ENCODE measurements around the gene IL1RAP.
"Not testable (repeated sequence)": the region's sequence is repeated elsewhere in the genome, so short reads cannot be mapped to it uniquely, and the experiment has no call there.

The IL1RAP gene

GRCh38 chr3:190513409-190514370 lies at the start of gene IL1RAP:
IL1RAP (plus strand) TSS chr3:190514085; CDS start chr3:190564290, 50,205 bp downstream.
- Mint-ChIP-seq H3K27me3 (no peaks in the 10 kb centered on the region), H3K4me1 (peaks cover 46% of the 10 kb centered on the region), H3K27ac (peak within 1 kb of the TSS; percentile 87 to 88), H3K4me3 (peak within 1 kb of the TSS; percentile 88 to 93), H3K9me3 (peaks cover 0 to 6% of the 10 kb centered on the region in 2 donors)
- DNase-seq, result peak; percentile 84 to 85
- peak; percentile 93 for ATAC-seq

GRCh38 chr3:190467922-190468321 lies 46.0 kb upstream of the IL1RAP start:
- no peak overlapping the region for H3K4me3 Mint-ChIP-seq
- DNase-seq (no peak), ATAC-seq (no peak)
- H3K9me3 Mint-ChIP-seq, result peaks cover 9 to 17% of the 10 kb centered on the region in 2 donors
- H3K4me1 Mint-ChIP-seq, result no peaks in the 10 kb centered on the region
- peaks cover 62% of the 10 kb centered on the region for H3K27me3 Mint-ChIP-seq
- no peak overlapping the region for H3K27ac Mint-ChIP-seq

- H3K27ac Mint-ChIP-seq, ATAC-seq, H3K4me3 Mint-ChIP-seq, DNase-seq, H3K4me1 Mint-ChIP-seq: not testable (repeated sequence)
- peaks cover 45% of the 10 kb centered on the region for H3K27me3 Mint-ChIP-seq
- H3K9me3 Mint-ChIP-seq, result peaks cover 9 to 15% of the 10 kb centered on the region in 2 donors
Measured at GRCh38 chr3:190473261-190473660, 40.6 kb upstream of the IL1RAP start.

GRCh38 chr3:190481779-190482178 lies 32.1 kb upstream of the IL1RAP start:
- H3K27ac Mint-ChIP-seq, result peak overlapping the region in 1 of 2 donors; percentile 74
- H3K4me3 Mint-ChIP-seq, result no peak overlapping the region
- H3K4me1 Mint-ChIP-seq, result peaks cover 8% of the 10 kb centered on the region
- DNase-seq, result no peak
- peaks cover 37% of the 10 kb centered on the region for H3K27me3 Mint-ChIP-seq
- H3K9me3 Mint-ChIP-seq, result peaks cover 17 to 19% of the 10 kb centered on the region in 2 donors
- ATAC-seq, result no peak

- H3K27me3 Mint-ChIP-seq, result peaks cover 52% of the 10 kb centered on the region
- H3K9me3 Mint-ChIP-seq, result peaks cover 16 to 17% of the 10 kb centered on the region in 2 donors
- H3K27ac Mint-ChIP-seq, result no peak overlapping the region
- ATAC-seq, result no peak
- no peak overlapping the region for H3K4me3 Mint-ChIP-seq
- peaks cover 16% of the 10 kb centered on the region for H3K4me1 Mint-ChIP-seq
- DNase-seq, result no peak
Measured at GRCh38 chr3:190485830-190486532, 27.9 kb upstream of the IL1RAP start.

GRCh38 chr3:190486533-190486864 lies 27.4 kb upstream of the IL1RAP start:
- Mint-ChIP-seq H3K4me1 (peaks cover 22% of the 10 kb centered on the region), H3K9me3 (peaks cover 16 to 17% of the 10 kb centered on the region in 2 donors), H3K4me3 (no peak overlapping the region), H3K27me3 (peaks cover 51% of the 10 kb centered on the region), H3K27ac (no peak overlapping the region)
- DNase-seq (no peak), ATAC-seq (no peak)

- ATAC-seq (no peak), DNase-seq (no peak)
- Mint-ChIP-seq H3K4me3 (no peak overlapping the region), H3K27me3 (peaks cover 46% of the 10 kb centered on the region), H3K27ac (no peak overlapping the region), H3K4me1 (peaks cover 27% of the 10 kb centered on the region), H3K9me3 (peaks cover 12 to 14% of the 10 kb centered on the region in 2 donors)
Measured at GRCh38 chr3:190486908-190487607, 26.8 kb upstream of the IL1RAP start.

- Mint-ChIP-seq H3K4me3 (peak overlapping the region in 1 of 2 donors; percentile 20), H3K27me3 (peaks cover 63% of the 10 kb centered on the region), H3K27ac (no peak overlapping the region), H3K4me1 (peaks cover 32% of the 10 kb centered on the region), H3K9me3 (no peaks in the 10 kb centered on the region)
- ATAC-seq (peak; percentile 96), DNase-seq (peak; percentile 45 to 58)
Measured at GRCh38 chr3:190491533-190492054, 22.3 kb upstream of the IL1RAP start.

- Mint-ChIP-seq H3K27ac (no peak overlapping the region), H3K4me1 (peaks cover 31% of the 10 kb centered on the region), H3K9me3 (no peaks in the 10 kb centered on the region), H3K27me3 (peaks cover 68% of the 10 kb centered on the region), H3K4me3 (peak overlapping the region in 1 of 2 donors; percentile 20)
- DNase-seq (no peak), ATAC-seq (no peak)
Measured at GRCh38 chr3:190492129-190492528, 21.8 kb upstream of the IL1RAP start.

- no peak for ATAC-seq
- no peak for DNase-seq
- Mint-ChIP-seq H3K9me3 (no peaks in the 10 kb centered on the region), H3K27me3 (peaks cover 69% of the 10 kb centered on the region), H3K4me1 (peaks cover 31% of the 10 kb centered on the region), H3K4me3 (no peak overlapping the region), H3K27ac (no peak overlapping the region)
Measured at GRCh38 chr3:190492966-190493365, 20.9 kb upstream of the IL1RAP start.

- H3K27me3 Mint-ChIP-seq, result peaks cover 61% of the 10 kb centered on the region
- no peak overlapping the region for H3K4me3 Mint-ChIP-seq
- ATAC-seq, result no peak
Measured at GRCh38 chr3:190494907-190495306, 19.0 kb upstream of the IL1RAP start.

GRCh38 chr3:190495354-190495753 lies 18.5 kb upstream of the IL1RAP start:
- Mint-ChIP-seq H3K27me3 (peaks cover 59% of the 10 kb centered on the region), H3K4me1 (peaks cover 26% of the 10 kb centered on the region), H3K27ac (no peak overlapping the region), H3K9me3 (no peaks in the 10 kb centered on the region), H3K4me3 (no peak overlapping the region)
- DNase-seq (no peak), ATAC-seq (no peak)

More at GRCh38 chr3:190494907-190495306, 19.0 kb upstream of the IL1RAP start:
- H3K9me3 Mint-ChIP-seq, result no peaks in the 10 kb centered on the region
- H3K4me1 Mint-ChIP-seq, result peaks cover 26% of the 10 kb centered on the region
- H3K27ac Mint-ChIP-seq, result no peak overlapping the region
- DNase-seq, result no peak

- Mint-ChIP-seq H3K4me3 (no peak overlapping the region), H3K27ac (no peak overlapping the region), H3K9me3 (no peaks in the 10 kb centered on the region), H3K4me1 (peaks cover 25% of the 10 kb centered on the region), H3K27me3 (peaks cover 62% of the 10 kb centered on the region)
- no peak for ATAC-seq
- DNase-seq, result no peak
Measured at GRCh38 chr3:190495796-190496195, 18.1 kb upstream of the IL1RAP start.

- DNase-seq, result no peak
- ATAC-seq, result no peak
- H3K4me3 Mint-ChIP-seq, result no peak overlapping the region
- no peaks in the 10 kb centered on the region for H3K9me3 Mint-ChIP-seq
- H3K27me3 Mint-ChIP-seq, result peaks cover 73% of the 10 kb centered on the region
- H3K27ac Mint-ChIP-seq, result no peak overlapping the region
- H3K4me1 Mint-ChIP-seq, result peaks cover 15% of the 10 kb centered on the region
Measured at GRCh38 chr3:190496859-190497258, 17.0 kb upstream of the IL1RAP start.

GRCh38 chr3:190497811-190498210 lies 16.1 kb upstream of the IL1RAP start:
- DNase-seq (no peak), ATAC-seq (no peak)
- peaks cover 70% of the 10 kb centered on the region for H3K27me3 Mint-ChIP-seq
- no peaks in the 10 kb centered on the region for H3K9me3 Mint-ChIP-seq
- no peak overlapping the region for H3K27ac Mint-ChIP-seq
- H3K4me1 Mint-ChIP-seq, result peaks cover 5% of the 10 kb centered on the region
- H3K4me3 Mint-ChIP-seq, result no peak overlapping the region
